ENCODE results near the gene ZNF618. TPM values are rescaled to one million over a fixed set of nuclear protein-coding genes. Genes with fewer than 3 reads are reported as not detected.

The ZNF618 gene
- total and polyA plus RNA-seq, 9 donors = 8.2 to 28.9 (median 18.3) TPM

GRCh38 chr9:113910036-113910639 is 34.0 kb downstream of the ZNF618 start:
- H3K4me1 ChIP-seq (ENCODE audit: insufficient read depth) = peaks cover 15% of the 10 kb centered on the region
- TF ChIP-seq POLR2A (IDR thresholded peaks at IDR 0.05) (no peak), CTCF (IDR thresholded peaks at IDR 0.05) (no peak), EP300 (IDR thresholded peaks at IDR 0.05) (no peak)
- H3K4me3 ChIP-seq = no peak overlapping the region
- no peak overlapping the region for H3K27ac ChIP-seq
- no peaks in the 10 kb centered on the region for H3K9me3 ChIP-seq
- intact Hi-C loops (cut with DNase I) = no loop called here
- H3K27me3 ChIP-seq = no peaks in the 10 kb centered on the region
- H3K36me3 ChIP-seq = no peaks in the 10 kb centered on the region
- DNase-seq = no peak
- WGBS, 3 donors = 83 to 93% (median 84%) methylated on average over 11 of the region's 11 CpGs

GRCh38 chr9:113911850-113912557 is 35.9 kb downstream of the ZNF618 start:
- Histone ChIP-seq H3K4me1 (ENCODE audit: insufficient read depth) (peaks cover 16% of the 10 kb centered on the region), H3K4me3 (no peak overlapping the region), H3K27me3 (no peaks in the 10 kb centered on the region), H3K36me3 (no peaks in the 10 kb centered on the region), H3K27ac (no peak overlapping the region), H3K9me3 (no peaks in the 10 kb centered on the region)
- intact Hi-C loops (cut with DNase I) = no loop called here
- WGBS, 3 donors = 73 to 78% (median 78%) methylated on average over 6 of the region's 6 CpGs
- TF ChIP-seq EP300 (IDR thresholded peaks at IDR 0.05) = no peak
- no peak for TF ChIP-seq POLR2A (IDR thresholded peaks at IDR 0.05)
- TF ChIP-seq CTCF (IDR thresholded peaks at IDR 0.05) = no peak
- DNase-seq = no peak

- no peak overlapping the region for H3K4me3 ChIP-seq
- no peaks in the 10 kb centered on the region for H3K36me3 ChIP-seq
- no peak for TF ChIP-seq POLR2A (IDR thresholded peaks at IDR 0.05)
- no peak for TF ChIP-seq EP300 (IDR thresholded peaks at IDR 0.05)
- no peak for TF ChIP-seq CTCF (IDR thresholded peaks at IDR 0.05)
- no peaks in the 10 kb centered on the region for H3K9me3 ChIP-seq
- DNase-seq = peak in 1 of 5 donors; percentile 39
- H3K4me1 ChIP-seq (ENCODE audit: insufficient read depth) = peaks cover 16% of the 10 kb centered on the region
- 47 to 53% (median 48%) methylated on average over 8 of the region's 8 CpGs for WGBS, 3 donors
- H3K27me3 ChIP-seq = no peaks in the 10 kb centered on the region
- intact Hi-C loops (cut with DNase I) = no loop called here
- H3K27ac ChIP-seq = no peak overlapping the region
These were observed 36.7 kb downstream of the ZNF618 start for GRCh38 chr9:113912816-113913215.

GRCh38 chr9:113913426-113914195 is 37.5 kb downstream of the ZNF618 start:
- intact Hi-C loops (cut with DNase I) = no loop called here
- WGBS, 3 donors = 66 to 74% (median 68%) methylated on average over 5 of the region's 5 CpGs
- Histone ChIP-seq H3K36me3 (no peaks in the 10 kb centered on the region), H3K4me3 (no peak overlapping the region), H3K27me3 (no peaks in the 10 kb centered on the region), H3K9me3 (no peaks in the 10 kb centered on the region), H3K27ac (no peak overlapping the region), H3K4me1 (ENCODE audit: insufficient read depth) (peaks cover 15% of the 10 kb centered on the region)
- no peak for TF ChIP-seq EP300 (IDR thresholded peaks at IDR 0.05)
- no peak for TF ChIP-seq POLR2A (IDR thresholded peaks at IDR 0.05)
- TF ChIP-seq CTCF (IDR thresholded peaks at IDR 0.05) = no peak
- DNase-seq = no peak

All from ovary (tissue), 9 donors.